Hippocampal formation (tissue), 2 donors: ENCODE data around the gene ADAP1.
"Not testable (repeated sequence)": the region's sequence is repeated elsewhere in the genome, so short reads cannot be mapped to it uniquely, and the experiment has no call there.

Experiments used
- DNase-seq, 2 donors: peaks; one replicate each; lab custom pipeline; 2025; lab: John Stamatoyannopoulos, UW

Gene ADAP1

GRCh38 chr7:954330-955238, at the start of gene ADAP1:
Gene ADAP1 (minus strand): TSS chr7:954680. CDS start chr7:954477, 203 bp downstream.
- peak; percentile 31 to 32 for DNase-seq

- not testable (repeated sequence) for DNase-seq
Observed at GRCh38 chr7:1002445-1002844, 48.0 kb upstream of the ADAP1 start.

GRCh38 chr7:1002026-1002425, 47.5 kb upstream of the ADAP1 start:
- not testable (repeated sequence) for DNase-seq

- DNase-seq = not testable (repeated sequence)
Observed at GRCh38 chr7:1001069-1001770, 46.7 kb upstream of the ADAP1 start.

GRCh38 chr7:999941-1000935, 45.8 kb upstream of the ADAP1 start:
- DNase-seq = no peak

- no peak for DNase-seq
Observed at GRCh38 chr7:999149-999879, 44.8 kb upstream of the ADAP1 start.

GRCh38 chr7:997404-998395, 43.2 kb upstream of the ADAP1 start:
- no peak for DNase-seq

GRCh38 chr7:996079-996872, 41.8 kb upstream of the ADAP1 start:
- DNase-seq = no peak

GRCh38 chr7:995571-995970, 41.1 kb upstream of the ADAP1 start:
- DNase-seq = no peak

GRCh38 chr7:994592-995308, 40.3 kb upstream of the ADAP1 start:
- DNase-seq = no peak

- DNase-seq = peak; percentile 97
Observed at GRCh38 chr7:992709-993607, 38.5 kb upstream of the ADAP1 start.

- peak in 1 of 2 donors; percentile 3 for DNase-seq
Observed at GRCh38 chr7:991729-992656, 37.5 kb upstream of the ADAP1 start.

- DNase-seq = no peak
Observed at GRCh38 chr7:990933-991728, 36.7 kb upstream of the ADAP1 start.

- no peak for DNase-seq
Observed at GRCh38 chr7:990352-990932, 36.0 kb upstream of the ADAP1 start.

GRCh38 chr7:988963-989529, 34.6 kb upstream of the ADAP1 start:
- DNase-seq = no peak
